AG04450 (cell line): ENCODE measurements around the gene IL1RAP. TPM values are rescaled to one million over a fixed set of nuclear protein-coding genes. Genes with fewer than 3 reads are reported as not detected.

ENCODE experiments used
- CTCF ChIA-PET: fragments of 300-600, 350-600 bp; formaldehyde crosslinking; extraction: SDS; loops from one replicate; lab custom pipeline; 2022; ENCODE audit warnings: antibody characterized with exemption, inconsistent platforms; lab: Charles Lee
- POLR2A ChIA-PET: fragments of 350-600 bp; formaldehyde crosslinking; extraction: SDS; loops from one replicate; lab custom pipeline; 2021; ENCODE audit warnings: antibody characterized with exemption, inconsistent platforms; lab: Yijun Ruan, JAX
- DNase-seq: peaks from one replicate; pipeline ENCODE4 v3.0.0-alpha.2; 2011; ENCODE audit warnings: low read depth, low spot score
- H3K27ac ChIP-seq: one replicate; pipeline ENCODE4 v1.5.1; 2012; ENCODE audit warnings: low read depth, low read length, control low read depth
- H3K27me3 ChIP-seq: one replicate; pipeline ENCODE4 v1.6.0; 2012; ENCODE audit warnings: low read length; ENCODE audit not compliant: control insufficient read depth, insufficient read depth
- H3K4me3 ChIP-seq: 2 replicates; pipeline ENCODE4 v1.5.1; 2011; ENCODE audit warnings: mild to moderate bottlenecking, low read depth, low read length, control low read depth
- H3K9me3 ChIP-seq: 2 replicates; pipeline ENCODE4 v1.5.1; 2012; ENCODE audit warnings: low read length; ENCODE audit not compliant: control insufficient read depth, insufficient read depth
- polyA plus RNA-seq: library from polyadenylated mRNA; depleted of rRNA; stranded (reverse); fragments of >200 nt; gene quantifications from 2 replicates; pipeline ENCODE4 v1.2.3, GENCODE V29; 2011
- TF ChIP-seq, protein P1 (sequence below): IDR thresholded peaks from 2 replicates; pipeline ENCODE4 v1.5.1; 2011; ENCODE audit warnings: low read depth, low read length, control low read depth, inconsistent platforms

IL1RAP gene
- polyA plus RNA-seq, 1 experiment = 9.9 TPM

DNA sequence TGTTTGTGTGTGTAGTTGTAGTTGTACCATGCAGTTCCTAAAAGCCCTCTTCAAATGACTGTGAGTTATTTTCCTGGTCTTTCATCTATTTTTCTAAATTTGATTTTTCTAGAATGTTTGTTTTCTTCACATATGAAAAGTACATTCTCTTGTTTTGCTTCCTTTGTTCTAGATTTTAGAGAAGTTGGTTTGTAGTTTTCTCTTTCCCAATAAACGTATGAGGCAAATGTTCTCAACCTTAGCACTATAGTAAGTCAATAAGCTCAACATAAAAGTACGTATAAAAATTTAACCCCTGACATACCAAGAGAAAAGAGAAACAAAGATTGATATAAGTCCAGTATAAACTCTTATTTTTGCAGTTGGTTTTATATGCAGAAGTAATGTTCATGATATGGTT lies 74.7 kb downstream of the IL1RAP start:
- H3K27me3 ChIP-seq = no peaks in the 10 kb centered on the region
- CTCF ChIA-PET = no interaction called here
- POLR2A ChIA-PET = no interaction called here
- no peaks in the 10 kb centered on the region for H3K9me3 ChIP-seq
- no peak for DNase-seq
- H3K27ac ChIP-seq = no peak overlapping the region
- H3K4me3 ChIP-seq = no peak overlapping the region
- TF ChIP-seq, protein P1, sequence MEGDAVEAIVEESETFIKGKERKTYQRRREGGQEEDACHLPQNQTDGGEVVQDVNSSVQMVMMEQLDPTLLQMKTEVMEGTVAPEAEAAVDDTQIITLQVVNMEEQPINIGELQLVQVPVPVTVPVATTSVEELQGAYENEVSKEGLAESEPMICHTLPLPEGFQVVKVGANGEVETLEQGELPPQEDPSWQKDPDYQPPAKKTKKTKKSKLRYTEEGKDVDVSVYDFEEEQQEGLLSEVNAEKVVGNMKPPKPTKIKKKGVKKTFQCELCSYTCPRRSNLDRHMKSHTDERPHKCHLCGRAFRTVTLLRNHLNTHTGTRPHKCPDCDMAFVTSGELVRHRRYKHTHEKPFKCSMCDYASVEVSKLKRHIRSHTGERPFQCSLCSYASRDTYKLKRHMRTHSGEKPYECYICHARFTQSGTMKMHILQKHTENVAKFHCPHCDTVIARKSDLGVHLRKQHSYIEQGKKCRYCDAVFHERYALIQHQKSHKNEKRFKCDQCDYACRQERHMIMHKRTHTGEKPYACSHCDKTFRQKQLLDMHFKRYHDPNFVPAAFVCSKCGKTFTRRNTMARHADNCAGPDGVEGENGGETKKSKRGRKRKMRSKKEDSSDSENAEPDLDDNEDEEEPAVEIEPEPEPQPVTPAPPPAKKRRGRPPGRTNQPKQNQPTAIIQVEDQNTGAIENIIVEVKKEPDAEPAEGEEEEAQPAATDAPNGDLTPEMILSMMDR = no peak

DNA sequence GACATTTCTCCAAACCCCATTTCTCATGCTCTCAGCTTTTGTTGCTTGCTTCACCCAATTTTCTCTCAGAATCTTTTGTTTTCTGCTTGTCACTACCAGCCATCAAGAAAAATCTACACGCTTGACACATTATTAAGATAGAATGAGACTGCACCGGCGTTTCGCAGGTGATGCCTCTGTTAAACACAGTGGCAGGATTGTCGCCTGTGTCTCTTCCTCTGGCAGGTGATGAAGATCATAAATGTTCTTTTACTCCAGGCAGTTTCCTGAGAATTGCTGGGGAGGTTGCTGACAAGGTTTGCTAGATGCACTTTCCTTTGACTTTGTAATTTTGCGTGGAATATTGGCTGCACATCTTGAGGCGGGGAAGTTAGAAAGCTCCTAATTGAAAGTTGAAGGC lies 75.4 kb downstream of the IL1RAP start:
- DNase-seq = no peak
- TF ChIP-seq, protein P1 = no peak
- ChIA-PET CTCF (no interaction called here), POLR2A (no interaction called here)
- Histone ChIP-seq H3K27ac (no peak overlapping the region), H3K4me3 (no peak overlapping the region), H3K9me3 (no peaks in the 10 kb centered on the region), H3K27me3 (no peaks in the 10 kb centered on the region)

DNA sequence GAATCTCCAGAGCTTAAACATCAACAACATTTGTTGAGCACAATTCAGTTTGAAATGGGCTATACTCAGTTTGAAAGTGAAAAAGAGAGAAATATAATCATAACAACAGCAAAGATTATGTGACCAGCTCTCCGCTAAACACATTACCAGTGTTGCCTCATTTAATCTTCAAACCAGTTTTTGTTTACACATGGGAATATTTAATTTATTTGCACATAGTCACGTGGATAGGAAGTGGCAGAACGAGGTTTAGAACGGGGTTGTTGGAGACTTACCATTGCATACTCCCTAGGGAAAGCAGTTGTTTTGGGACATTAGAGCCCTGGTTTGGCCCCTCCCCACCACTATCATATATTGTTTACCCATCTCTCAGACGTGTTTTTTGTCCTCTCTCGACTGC lies 77.2 kb downstream of the IL1RAP start:
- CTCF ChIA-PET = no interaction called here
- DNase-seq = no peak
- Histone ChIP-seq H3K27ac (no peak overlapping the region), H3K27me3 (no peaks in the 10 kb centered on the region), H3K9me3 (no peaks in the 10 kb centered on the region), H3K4me3 (no peak overlapping the region)
- POLR2A ChIA-PET = no interaction called here
- TF ChIP-seq, protein P1 = no peak

DNA sequence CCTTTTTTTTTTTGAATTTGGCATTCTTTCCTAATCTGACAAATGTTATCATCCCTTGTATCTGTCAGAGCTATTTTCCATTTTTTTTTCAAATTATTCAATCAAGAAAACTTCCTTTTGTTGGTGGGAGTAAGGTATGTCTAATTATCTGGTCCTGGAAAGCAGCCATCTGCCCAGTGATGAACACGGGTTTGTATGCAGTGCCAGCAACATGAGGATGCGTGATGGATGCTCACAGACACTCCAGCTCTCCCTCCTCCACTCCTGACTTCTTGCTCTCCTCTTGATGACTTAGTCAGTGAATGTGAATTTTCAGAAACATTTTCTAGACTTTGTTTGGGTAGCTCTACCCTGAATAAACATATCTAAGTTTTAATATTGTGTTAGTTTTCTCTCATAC lies 79.2 kb downstream of the IL1RAP start:
- no peak overlapping the region for H3K27ac ChIP-seq
- TF ChIP-seq, protein P1 = no peak
- POLR2A ChIA-PET = no interaction called here
- no peak overlapping the region for H3K4me3 ChIP-seq
- CTCF ChIA-PET = interaction anchor here (0.8 kb wide), 1 partner anchor 17 kb away, joined by 3 read pairs; no protein-coding TSS in a partner anchor
- no peaks in the 10 kb centered on the region for H3K27me3 ChIP-seq
- DNase-seq = no peak
- H3K9me3 ChIP-seq = no peaks in the 10 kb centered on the region

DNA sequence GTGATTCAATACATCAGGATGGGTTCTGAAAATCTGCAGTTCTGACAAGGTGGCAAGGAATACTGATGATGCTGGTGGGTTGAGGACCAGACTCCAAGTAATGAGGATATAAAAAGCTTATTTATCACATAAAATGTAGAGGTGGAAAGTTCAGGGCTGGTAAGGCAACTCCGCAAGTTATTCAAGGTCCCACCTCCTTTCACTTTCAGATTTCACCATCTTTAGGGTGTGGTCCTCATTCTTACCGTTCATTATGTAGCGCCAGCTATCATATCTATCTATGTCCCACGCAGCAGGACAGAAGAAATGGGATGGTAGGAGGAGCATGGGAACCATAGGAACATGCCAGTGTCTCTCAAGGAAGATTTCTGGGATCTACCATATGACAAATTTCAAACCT lies 80.3 kb downstream of the IL1RAP start:
- POLR2A ChIA-PET = no interaction called here

More for the DNA sequence above, 80.3 kb downstream of the IL1RAP start:
- H3K9me3 ChIP-seq = no peaks in the 10 kb centered on the region
- TF ChIP-seq, protein P1 = no peak
- no peaks in the 10 kb centered on the region for H3K27me3 ChIP-seq
- DNase-seq = no peak
- no peak overlapping the region for H3K27ac ChIP-seq
- CTCF ChIA-PET = interaction anchor here (0.7 kb wide), 1 partner anchor 9 kb away, joined by 3 read pairs; no protein-coding TSS in a partner anchor
- H3K4me3 ChIP-seq = no peak overlapping the region
